HG03139 (cell line): Measurements from ENCODE around the gene ATP1A1.

ENCODE experiments used
- ATAC-seq: cut with Tn5 transposase; IDR thresholded peaks from one replicate; pipeline ENCODE4 v1.9.1; 2021; ENCODE audit not compliant: unreplicated experiment

The ATP1A1 gene

GRCh38 chr1:116433275-116434257, 60.5 kb downstream of the ATP1A1 start:
- ATAC-seq: no peak

- no peak for ATAC-seq
Observed at GRCh38 chr1:116434849-116435248, 61.8 kb downstream of the ATP1A1 start.

- ATAC-seq: no peak
Observed at GRCh38 chr1:116435806-116436610, 63.0 kb downstream of the ATP1A1 start.

GRCh38 chr1:116436611-116436970, 63.5 kb downstream of the ATP1A1 start:
- no peak for ATAC-seq

- no peak for ATAC-seq
Observed at GRCh38 chr1:116439701-116440100, 66.7 kb downstream of the ATP1A1 start.

- ATAC-seq: no peak
Observed at GRCh38 chr1:116440731-116441130, 67.7 kb downstream of the ATP1A1 start.

GRCh38 chr1:116445534-116445933, 72.5 kb downstream of the ATP1A1 start:
- no peak for ATAC-seq

- ATAC-seq: no peak
Observed at GRCh38 chr1:116446686-116447085, 73.6 kb downstream of the ATP1A1 start.

- ATAC-seq: no peak
Observed at GRCh38 chr1:116448785-116449385, 75.8 kb downstream of the ATP1A1 start.

GRCh38 chr1:116449578-116449977, 76.5 kb downstream of the ATP1A1 start:
- ATAC-seq: no peak

- no peak for ATAC-seq
Observed at GRCh38 chr1:116451702-116452101, 78.7 kb downstream of the ATP1A1 start.

- no peak for ATAC-seq
Observed at GRCh38 chr1:116453481-116453880, 80.4 kb downstream of the ATP1A1 start.

- ATAC-seq: no peak
Observed at GRCh38 chr1:116453906-116454305, 80.9 kb downstream of the ATP1A1 start.
